Neural cell (in vitro differentiated cells): ENCODE measurements around the gene KRTAP5-9.

ENCODE experiments used
- CTCF ChIP-seq: fragments of 450-650 bp; IDR thresholded peaks from 2 replicates; pipeline ENCODE4 v1.5.1; 2014; ENCODE audit warnings: antibody characterized with exemption, mild to moderate bottlenecking, moderate library complexity; ENCODE audit not compliant: poor library complexity, severe bottlenecking
- RAD21 ChIP-seq: fragments of 450-650 bp; conservative IDR thresholded peaks from 2 replicates; pipeline ENCODE4 v1.6.1; 2014; ENCODE audit warnings: antibody characterized with exemption, mild to moderate bottlenecking, moderate library complexity
- REST ChIP-seq: IDR thresholded peaks from 2 replicates; pipeline ENCODE4 v1.6.1; 2012; ENCODE audit warnings: borderline replicate concordance

- TF ChIP-seq CTCF (no peak), REST (no peak), RAD21 (no peak)
Observed at GRCh38 chr11:71581826-71582225, 33.6 kb downstream of the KRTAP5-9 start.
